T1000 (cell line): Measurements from ENCODE around the gene NXPE3.
"Not testable (repeated sequence)": the region's sequence is repeated elsewhere in the genome, so short reads cannot be mapped to it uniquely, and the experiment has no call there.

Experiments
- DNase-seq: peaks from one replicate; lab custom pipeline; 2025; ENCODE audit warnings: mixed read lengths; lab: John Stamatoyannopoulos, UW

NXPE3 gene

GRCh38 chr3:101851850-101852714 lies 73.1 kb downstream of the NXPE3 start:
- DNase-seq, result no peak

- DNase-seq, result no peak
Observed at GRCh38 chr3:101852983-101853840, 74.2 kb downstream of the NXPE3 start.

- no peak for DNase-seq
Observed at GRCh38 chr3:101853982-101854381, 75.0 kb downstream of the NXPE3 start.

- DNase-seq, result no peak
Observed at GRCh38 chr3:101854608-101855304, 75.7 kb downstream of the NXPE3 start.

GRCh38 chr3:101857301-101857741 lies 78.3 kb downstream of the NXPE3 start:
- DNase-seq, result no peak

- DNase-seq, result no peak
Observed at GRCh38 chr3:101858464-101859030, 79.5 kb downstream of the NXPE3 start.

GRCh38 chr3:101859882-101860448 lies 81.0 kb downstream of the NXPE3 start:
- DNase-seq, result no peak

- no peak for DNase-seq
Observed at GRCh38 chr3:101861212-101861788, 82.3 kb downstream of the NXPE3 start.

- no peak for DNase-seq
Observed at GRCh38 chr3:101861789-101862415, 82.9 kb downstream of the NXPE3 start.

- DNase-seq, result no peak
Observed at GRCh38 chr3:101862416-101863165, 83.6 kb downstream of the NXPE3 start.

GRCh38 chr3:101864926-101865325 lies 85.9 kb downstream of the NXPE3 start:
- DNase-seq, result not testable (repeated sequence)

GRCh38 chr3:101865751-101866509 lies 86.9 kb downstream of the NXPE3 start:
- no peak for DNase-seq

- no peak for DNase-seq
Observed at GRCh38 chr3:101867511-101867910, 88.5 kb downstream of the NXPE3 start.

- DNase-seq, result no peak
Observed at GRCh38 chr3:101867996-101868395, 89.0 kb downstream of the NXPE3 start.

- no peak for DNase-seq
Observed at GRCh38 chr3:101868534-101869464, 89.8 kb downstream of the NXPE3 start.

- DNase-seq, result no peak
Observed at GRCh38 chr3:101870138-101870537, 91.1 kb downstream of the NXPE3 start.

- no peak for DNase-seq
Observed at GRCh38 chr3:101873619-101874018, 94.6 kb downstream of the NXPE3 start.

- DNase-seq, result no peak
Observed at GRCh38 chr3:101876142-101876541, 97.1 kb downstream of the NXPE3 start.
